Measurements from ENCODE around the gene EFHC1. TPM values are rescaled to one million over a fixed set of nuclear protein-coding genes. Genes with fewer than 3 reads are reported as not detected.

The EFHC1 gene
- total and polyA plus RNA-seq, 2 of the 13 experiments (the other 11 are each of a cell fraction or from before 2014, with no cell fraction given) = 23.4 to 29.5 TPM

DNA sequence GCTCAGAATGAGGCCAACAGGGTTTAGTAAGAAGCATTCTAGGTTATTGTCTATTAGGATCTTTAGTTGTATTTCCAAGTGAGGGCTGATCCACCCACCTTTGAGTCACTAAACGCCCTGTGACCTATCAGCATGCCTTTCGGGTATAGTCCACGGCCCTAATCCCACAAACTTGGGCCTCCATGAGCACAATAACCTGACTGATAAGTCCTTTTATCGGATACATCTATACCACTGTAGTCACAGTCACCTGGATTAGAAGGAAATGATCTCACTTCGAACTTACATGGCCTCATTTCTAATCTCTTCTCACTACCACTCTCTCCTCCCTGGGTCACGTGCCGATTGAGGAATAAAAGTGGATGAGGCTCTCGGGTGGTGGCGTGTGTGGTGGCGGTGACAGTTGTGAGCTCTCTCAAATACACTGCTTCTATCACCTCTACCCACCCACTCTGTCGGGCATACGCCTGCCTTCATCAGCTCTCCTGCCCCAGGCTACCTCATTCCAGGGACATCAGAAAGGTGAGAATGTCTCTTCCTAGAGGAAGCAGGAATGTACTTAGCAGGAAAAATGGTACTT is 91.5 kb downstream of the EFHC1 start:
- no peak overlapping the region for H3K4me3 ChIP-seq (replicated peaks in 1 of 3; ENCODE audit: insufficient read depth in 1 of 3, low read depth in 2 of 3, low read length in 3 of 3)
- peaks cover 44% of the 10 kb centered on the region for H3K4me1 ChIP-seq (ENCODE audit: insufficient read depth, low read length)
- H3K27ac ChIP-seq (ENCODE audit: extremely low read length, insufficient read depth, low read length) = no peak overlapping the region
- FAIRE-seq (no peak), ATAC-seq (no peak), DNase-seq (ENCODE audit: low spot score) (no peak)
- intact Hi-C loops (cut with micrococcal nuclease; ENCODE audit: unreplicated experiment) = loop anchor here (10.0 kb wide), 1 partner anchor 153 kb away; no protein-coding TSS in a partner anchor
- WGBS (ENCODE audit: low lambda C conversion rate) = 85% methylated on average over 12 of the region's 12 CpGs
- CTCF ChIA-PET (ENCODE audit: low intra/inter-chr PET ratio, low total read pairs) = no interaction called here
- no peaks in the 10 kb centered on the region for H3K9me3 ChIP-seq (ENCODE audit: low read length)
- TF ChIP-seq, protein P1, sequence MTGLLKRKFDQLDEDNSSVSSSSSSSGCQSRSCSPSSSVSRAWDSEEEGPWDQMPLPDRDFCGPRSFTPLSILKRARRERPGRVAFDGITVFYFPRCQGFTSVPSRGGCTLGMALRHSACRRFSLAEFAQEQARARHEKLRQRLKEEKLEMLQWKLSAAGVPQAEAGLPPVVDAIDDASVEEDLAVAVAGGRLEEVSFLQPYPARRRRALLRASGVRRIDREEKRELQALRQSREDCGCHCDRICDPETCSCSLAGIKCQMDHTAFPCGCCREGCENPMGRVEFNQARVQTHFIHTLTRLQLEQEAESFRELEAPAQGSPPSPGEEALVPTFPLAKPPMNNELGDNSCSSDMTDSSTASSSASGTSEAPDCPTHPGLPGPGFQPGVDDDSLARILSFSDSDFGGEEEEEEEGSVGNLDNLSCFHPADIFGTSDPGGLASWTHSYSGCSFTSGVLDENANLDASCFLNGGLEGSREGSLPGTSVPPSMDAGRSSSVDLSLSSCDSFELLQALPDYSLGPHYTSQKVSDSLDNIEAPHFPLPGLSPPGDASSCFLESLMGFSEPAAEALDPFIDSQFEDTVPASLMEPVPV (CRISPR knock-in tag; IDR thresholded peaks at IDR 0.05) = no peak
- TF ChIP-seq ZNF768 (CRISPR knock-in tag; IDR thresholded peaks at IDR 0.05) (no peak), ZNF558 (CRISPR knock-in tag; IDR thresholded peaks at IDR 0.05; ENCODE audit: borderline replicate concordance) (no peak), NAIF1 (CRISPR knock-in tag; IDR thresholded peaks at IDR 0.05; ENCODE audit: borderline replicate concordance) (no peak), NCOA2 (CRISPR knock-in tag; IDR thresholded peaks at IDR 0.05) (no peak), CREM (IDR thresholded peaks at IDR 0.05) (no peak), CREM (CRISPR knock-in tag; IDR thresholded peaks at IDR 0.05) (no peak), ZNF775 (CRISPR knock-in tag; IDR thresholded peaks at IDR 0.05; ENCODE audit: borderline replicate concordance) (no peak), EZH2 (conservative IDR thresholded peaks at IDR 0.05; ENCODE audit: low read depth, low read length) (no peak), PTBP1 (IDR thresholded peaks at IDR 0.05; ENCODE audit: low read depth, low read length, poor library complexity, severe bottlenecking) (no peak), FOXP1 (IDR thresholded peaks at IDR 0.05) (no peak), FOXP1 (CRISPR knock-in tag; IDR thresholded peaks at IDR 0.05) (no peak), MXD4 (CRISPR knock-in tag; IDR thresholded peaks at IDR 0.05) (no peak), MAF1 (CRISPR knock-in tag; IDR thresholded peaks at IDR 0.05; ENCODE audit: borderline replicate concordance) (no peak), HMG20A (CRISPR knock-in tag; IDR thresholded peaks at IDR 0.05; ENCODE audit: borderline replicate concordance) (no peak), PPARG (CRISPR knock-in tag; conservative IDR thresholded peaks at IDR 0.05) (no peak), ZNF34 (CRISPR knock-in tag; IDR thresholded peaks at IDR 0.05; ENCODE audit: borderline replicate concordance) (no peak)
- TF ChIP-seq, protein P2, sequence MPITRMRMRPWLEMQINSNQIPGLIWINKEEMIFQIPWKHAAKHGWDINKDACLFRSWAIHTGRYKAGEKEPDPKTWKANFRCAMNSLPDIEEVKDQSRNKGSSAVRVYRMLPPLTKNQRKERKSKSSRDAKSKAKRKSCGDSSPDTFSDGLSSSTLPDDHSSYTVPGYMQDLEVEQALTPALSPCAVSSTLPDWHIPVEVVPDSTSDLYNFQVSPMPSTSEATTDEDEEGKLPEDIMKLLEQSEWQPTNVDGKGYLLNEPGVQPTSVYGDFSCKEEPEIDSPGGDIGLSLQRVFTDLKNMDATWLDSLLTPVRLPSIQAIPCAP (CRISPR knock-in tag; IDR thresholded peaks at IDR 0.05; ENCODE audit: low read depth) = no peak
- TF ChIP-seq, protein P3, sequence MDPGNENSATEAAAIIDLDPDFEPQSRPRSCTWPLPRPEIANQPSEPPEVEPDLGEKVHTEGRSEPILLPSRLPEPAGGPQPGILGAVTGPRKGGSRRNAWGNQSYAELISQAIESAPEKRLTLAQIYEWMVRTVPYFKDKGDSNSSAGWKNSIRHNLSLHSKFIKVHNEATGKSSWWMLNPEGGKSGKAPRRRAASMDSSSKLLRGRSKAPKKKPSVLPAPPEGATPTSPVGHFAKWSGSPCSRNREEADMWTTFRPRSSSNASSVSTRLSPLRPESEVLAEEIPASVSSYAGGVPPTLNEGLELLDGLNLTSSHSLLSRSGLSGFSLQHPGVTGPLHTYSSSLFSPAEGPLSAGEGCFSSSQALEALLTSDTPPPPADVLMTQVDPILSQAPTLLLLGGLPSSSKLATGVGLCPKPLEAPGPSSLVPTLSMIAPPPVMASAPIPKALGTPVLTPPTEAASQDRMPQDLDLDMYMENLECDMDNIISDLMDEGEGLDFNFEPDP (CRISPR knock-in tag; conservative IDR thresholded peaks at IDR 0.05) = no peak
- in situ Hi-C loops (cut with HindIII; ENCODE audit: extremely low pct_ligation_motif_present, low pct_unique_long_range_greater_than_20kb) = no loop called here
- H2AFZ ChIP-seq (ENCODE audit: low read length) = no peak overlapping the region
- no TSS peak for BruUV-seq (replicated peaks)
- H3K9ac ChIP-seq (ENCODE audit: insufficient read depth, low read depth, low read length) = no peak overlapping the region
- H3K79me2 ChIP-seq (ENCODE audit: insufficient read depth, low read length) = peaks cover 2% of the 10 kb centered on the region
- H4K20me1 ChIP-seq (ENCODE audit: insufficient read depth, low read length) = no peaks in the 10 kb centered on the region
- no peak overlapping the region for H3K4me2 ChIP-seq (ENCODE audit: low read depth, low read length)
- H3K27me3 ChIP-seq (ENCODE audit: control insufficient read depth in 1 of 2, insufficient read depth in 2 of 2, low read length in 2 of 2) = no peaks in the 10 kb centered on the region
- POLR2A ChIA-PET = no interaction called here
- peaks cover 57 to 98% of the 10 kb centered on the region in 2 experiments for H3K36me3 ChIP-seq (replicated peaks in 1 of 2; ENCODE audit: control insufficient read depth in 1 of 2, insufficient read depth in 2 of 2, low read length in 2 of 2)
